ENCODE data around the gene LMAN2. TPM values are rescaled to one million over a fixed set of nuclear protein-coding genes. Genes with fewer than 3 reads are reported as not detected.

Gene LMAN2
- total and polyA plus RNA-seq, 7 experiments from 2014 or later: 71.8 to 202 (median 102) TPM

DNA sequence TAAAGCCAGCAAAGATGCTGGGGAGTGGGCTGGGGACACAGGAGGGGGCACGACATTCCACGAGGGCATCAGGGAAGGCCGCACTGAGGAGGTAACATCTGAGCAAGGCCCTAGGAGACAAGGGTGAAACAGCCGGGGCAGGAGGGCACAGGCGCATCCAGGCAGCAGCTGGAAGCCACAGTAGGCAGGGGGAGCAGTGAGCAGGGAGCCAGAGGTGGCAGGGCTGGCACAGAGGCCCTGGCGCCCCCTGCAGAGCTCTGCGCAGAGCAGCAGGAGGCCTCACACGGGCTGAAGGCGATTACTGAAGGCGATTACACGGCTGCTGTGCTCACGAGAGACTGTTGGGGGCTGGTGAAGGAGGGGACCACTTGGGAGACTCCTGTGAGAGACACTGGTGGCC, 15.4 kb downstream of the LMAN2 start:
- H3K4me3 Mint-ChIP-seq: no peak overlapping the region
- peaks cover 0 to 93% (median 44%) of the 10 kb centered on the region in 3 experiments for H3K36me3 ChIP-seq (ENCODE audit: control insufficient read depth in 2 of 3, insufficient read depth in 3 of 3, low read length in 3 of 3)
- POLR2A ChIA-PET: no interaction called here
- DNase-seq (peak in 1 of 9 donors; percentile 19), ATAC-seq (peak; percentile 71)
- H3K27ac ChIP-seq (ENCODE audit: low read depth, low read length): no peak overlapping the region
- H3K4me3 ChIP-seq (ENCODE audit: low read length): no peak overlapping the region
- H3K36me3 Mint-ChIP-seq: peaks cover 17 to 49% (median 23%) of the 10 kb centered on the region in 5 donors
- H3K27ac Mint-ChIP-seq: peak overlapping the region in 2 of 9 donors; percentile 19 to 68
- peaks cover 8 to 18% (median 12%) of the 10 kb centered on the region in 7 donors for H3K4me1 Mint-ChIP-seq
- no peaks in the 10 kb centered on the region for H3K9me3 ChIP-seq (ENCODE audit: control insufficient read depth in 2 of 3, low read length in 3 of 3)
- CTCF ChIA-PET: interaction anchor here (0.8 kb wide), 1 partner anchor 53 kb away, joined by 3 read pairs; no protein-coding TSS in a partner anchor
- H3K4me1 ChIP-seq (ENCODE audit: control insufficient read depth in 2 of 2, insufficient read depth in 2 of 2, low read length in 2 of 2): no peaks in the 10 kb centered on the region
- intact Hi-C loops (cut with micrococcal nuclease): no loop called here
- H3K9me3 Mint-ChIP-seq: peaks cover 0 to 3% (median 0%) of the 10 kb centered on the region in 11 donors
- H3K27me3 Mint-ChIP-seq: no peaks in the 10 kb centered on the region
- no peaks in the 10 kb centered on the region for H3K27me3 ChIP-seq (ENCODE audit: control insufficient read depth in 2 of 2, insufficient read depth in 2 of 2, low read length in 2 of 2)

DNA sequence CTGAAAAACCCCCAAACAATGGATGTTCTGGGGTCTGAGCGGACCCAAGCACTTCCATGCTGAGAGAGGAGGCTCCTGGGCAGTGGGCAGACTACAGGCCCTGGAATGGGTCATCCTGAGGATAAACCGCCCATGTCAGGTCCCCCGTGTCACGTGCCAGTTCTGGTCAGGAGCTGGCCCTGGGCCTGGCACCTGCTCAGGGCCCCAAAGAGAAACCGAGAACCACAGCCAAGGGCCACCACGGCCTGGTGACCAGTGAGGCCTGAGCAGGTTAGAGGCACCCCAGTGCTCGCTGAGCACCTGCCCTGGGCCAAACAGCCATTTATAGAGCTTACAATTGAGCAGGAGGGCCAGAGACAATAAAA, 15.8 kb downstream of the LMAN2 start:
- Histone ChIP-seq H3K4me1 (ENCODE audit: control insufficient read depth in 2 of 2, insufficient read depth in 2 of 2, low read length in 2 of 2) (no peaks in the 10 kb centered on the region), H3K9me3 (ENCODE audit: control insufficient read depth in 2 of 3, low read length in 3 of 3) (no peaks in the 10 kb centered on the region), H3K27ac (ENCODE audit: low read depth, low read length) (no peak overlapping the region), H3K4me3 (ENCODE audit: low read length) (no peak overlapping the region), H3K36me3 (ENCODE audit: control insufficient read depth in 2 of 3, insufficient read depth in 3 of 3, low read length in 3 of 3) (peaks cover 0 to 98% (median 44%) of the 10 kb centered on the region in 3 experiments), H3K27me3 (ENCODE audit: control insufficient read depth in 2 of 2, insufficient read depth in 2 of 2, low read length in 2 of 2) (no peaks in the 10 kb centered on the region)
- H3K36me3 Mint-ChIP-seq: peaks cover 18 to 51% (median 24%) of the 10 kb centered on the region in 5 donors
- ChIA-PET CTCF (interaction anchor here (0.8 kb wide), 1 partner anchor 54 kb away, joined by 3 read pairs; no protein-coding TSS in a partner anchor), POLR2A (no interaction called here)
- H3K4me3 Mint-ChIP-seq: no peak overlapping the region
- intact Hi-C loops (cut with micrococcal nuclease): no loop called here
- H3K27ac Mint-ChIP-seq: peak overlapping the region in 1 of 9 donors; percentile 68
- peaks cover 9 to 20% (median 12%) of the 10 kb centered on the region in 7 donors for H3K4me1 Mint-ChIP-seq
- H3K27me3 Mint-ChIP-seq: no peaks in the 10 kb centered on the region
- peaks cover 0 to 3% (median 0%) of the 10 kb centered on the region in 11 donors for H3K9me3 Mint-ChIP-seq
- DNase-seq: no peak
- ATAC-seq: no peak

GRCh38 chr5:177334781-177335700, 16.4 kb downstream of the LMAN2 start:
- DNase-seq (no peak), ATAC-seq (no peak)
- Mint-ChIP-seq H3K4me3 (no peak overlapping the region), H3K4me1 (peaks cover 8 to 26% (median 13%) of the 10 kb centered on the region in 7 donors), H3K36me3 (peaks cover 23 to 55% (median 26%) of the 10 kb centered on the region in 5 donors), H3K27me3 (no peaks in the 10 kb centered on the region), H3K27ac (no peak overlapping the region), H3K9me3 (peaks cover 0 to 3% (median 0%) of the 10 kb centered on the region in 11 donors)
- Histone ChIP-seq H3K4me3 (ENCODE audit: low read length) (no peak overlapping the region), H3K4me1 (ENCODE audit: control insufficient read depth in 2 of 2, insufficient read depth in 2 of 2, low read length in 2 of 2) (no peaks in the 10 kb centered on the region), H3K9me3 (ENCODE audit: control insufficient read depth in 2 of 3, low read length in 3 of 3) (no peaks in the 10 kb centered on the region), H3K27me3 (ENCODE audit: control insufficient read depth in 2 of 2, insufficient read depth in 2 of 2, low read length in 2 of 2) (no peaks in the 10 kb centered on the region), H3K27ac (ENCODE audit: low read depth, low read length) (no peak overlapping the region), H3K36me3 (ENCODE audit: control insufficient read depth in 2 of 3, insufficient read depth in 3 of 3, low read length in 3 of 3) (peaks cover 0 to 100% (median 44%) of the 10 kb centered on the region in 3 experiments)
- CTCF ChIA-PET: no interaction called here
- POLR2A ChIA-PET: no interaction called here
- intact Hi-C loops (cut with micrococcal nuclease): no loop called here

GRCh38 chr5:177334155-177334551, 17.3 kb downstream of the LMAN2 start:
- CTCF ChIA-PET: no interaction called here

DNA sequence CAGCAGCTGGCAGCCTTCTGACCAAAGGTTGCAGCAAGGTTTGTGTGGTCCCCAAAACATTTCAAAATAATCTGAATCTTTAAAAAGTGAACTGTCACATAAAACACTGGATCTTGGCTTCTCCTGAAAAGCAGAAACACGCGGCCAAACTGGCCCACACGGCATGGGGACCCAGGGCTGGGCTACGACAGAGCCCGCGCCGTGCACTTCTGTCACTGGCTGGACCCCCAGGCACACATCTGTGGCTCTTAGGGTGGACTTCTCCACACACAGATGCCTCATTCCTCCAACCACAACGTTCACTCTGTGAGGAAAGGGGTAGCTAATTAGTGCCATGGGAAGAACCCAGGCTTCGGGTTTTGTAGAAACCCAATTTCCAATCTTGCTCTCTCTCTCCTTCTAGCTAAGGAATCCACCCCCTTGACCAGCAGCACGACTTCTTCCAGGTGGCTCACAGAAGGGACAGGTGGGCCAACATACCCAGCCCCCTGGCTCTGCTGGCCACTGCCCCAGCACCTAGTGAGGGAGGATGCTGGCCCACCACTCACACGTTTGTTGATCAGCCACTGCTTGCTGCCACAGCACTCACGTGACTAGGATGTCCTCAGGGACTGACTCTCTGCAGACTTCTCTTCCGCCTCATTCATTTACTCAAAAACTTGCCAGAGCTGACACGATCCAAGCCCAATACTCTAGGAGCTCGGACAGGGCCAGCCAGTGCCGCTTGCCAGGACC, 17.9 kb downstream of the LMAN2 start:
- no peaks in the 10 kb centered on the region for H3K9me3 Mint-ChIP-seq
- H3K4me3 Mint-ChIP-seq: no peak overlapping the region
- peak overlapping the region in 2 of 9 donors; percentile 15 to 64 for H3K27ac Mint-ChIP-seq
- Histone ChIP-seq H3K4me3 (ENCODE audit: low read length) (no peak overlapping the region), H3K27ac (ENCODE audit: low read depth, low read length) (no peak overlapping the region), H3K9me3 (ENCODE audit: control insufficient read depth in 2 of 3, low read length in 3 of 3) (no peaks in the 10 kb centered on the region), H3K36me3 (ENCODE audit: control insufficient read depth in 2 of 3, insufficient read depth in 3 of 3, low read length in 3 of 3) (peaks cover 0 to 94% (median 49%) of the 10 kb centered on the region in 3 experiments), H3K27me3 (ENCODE audit: control insufficient read depth in 2 of 2, insufficient read depth in 2 of 2, low read length in 2 of 2) (no peaks in the 10 kb centered on the region), H3K4me1 (ENCODE audit: control insufficient read depth in 2 of 2, insufficient read depth in 2 of 2, low read length in 2 of 2) (no peaks in the 10 kb centered on the region)
- DNase-seq: no peak
- peaks cover 16 to 54% (median 18%) of the 10 kb centered on the region in 5 donors for H3K36me3 Mint-ChIP-seq
- POLR2A ChIA-PET: no interaction called here
- no peaks in the 10 kb centered on the region for H3K27me3 Mint-ChIP-seq
- intact Hi-C loops (cut with micrococcal nuclease): no loop called here
- no peak for ATAC-seq
- peaks cover 0 to 25% (median 4%) of the 10 kb centered on the region in 7 donors for H3K4me1 Mint-ChIP-seq
- CTCF ChIA-PET: no interaction called here

More at GRCh38 chr5:177334155-177334551, 17.3 kb downstream of the LMAN2 start:
- no peak overlapping the region for H3K4me3 ChIP-seq (ENCODE audit: low read length)
- Mint-ChIP-seq H3K36me3 (peaks cover 16 to 54% (median 18%) of the 10 kb centered on the region in 5 donors), H3K27me3 (no peaks in the 10 kb centered on the region), H3K4me3 (no peak overlapping the region), H3K27ac (no peak overlapping the region), H3K4me1 (peaks cover 0 to 27% (median 4%) of the 10 kb centered on the region in 7 donors), H3K9me3 (no peaks in the 10 kb centered on the region)
- H3K4me1 ChIP-seq (ENCODE audit: control insufficient read depth in 2 of 2, insufficient read depth in 2 of 2, low read length in 2 of 2): no peaks in the 10 kb centered on the region
- no peaks in the 10 kb centered on the region for H3K9me3 ChIP-seq (ENCODE audit: control insufficient read depth in 2 of 3, low read length in 3 of 3)
- no peak overlapping the region for H3K27ac ChIP-seq (ENCODE audit: low read depth, low read length)
- peaks cover 0 to 100% (median 49%) of the 10 kb centered on the region in 3 experiments for H3K36me3 ChIP-seq (ENCODE audit: control insufficient read depth in 2 of 3, insufficient read depth in 3 of 3, low read length in 3 of 3)
- POLR2A ChIA-PET: no interaction called here
- ATAC-seq (no peak), DNase-seq (no peak)
- intact Hi-C loops (cut with micrococcal nuclease): no loop called here
- no peaks in the 10 kb centered on the region for H3K27me3 ChIP-seq (ENCODE audit: control insufficient read depth in 2 of 2, insufficient read depth in 2 of 2, low read length in 2 of 2)

GRCh38 chr5:177332896-177333260, 18.6 kb downstream of the LMAN2 start:
- Histone ChIP-seq H3K27ac (ENCODE audit: low read depth, low read length) (no peak overlapping the region), H3K27me3 (ENCODE audit: control insufficient read depth in 2 of 2, insufficient read depth in 2 of 2, low read length in 2 of 2) (no peaks in the 10 kb centered on the region), H3K4me3 (ENCODE audit: low read length) (no peak overlapping the region), H3K4me1 (ENCODE audit: control insufficient read depth in 2 of 2, insufficient read depth in 2 of 2, low read length in 2 of 2) (no peaks in the 10 kb centered on the region), H3K9me3 (ENCODE audit: control insufficient read depth in 2 of 3, low read length in 3 of 3) (no peaks in the 10 kb centered on the region), H3K36me3 (ENCODE audit: control insufficient read depth in 2 of 3, insufficient read depth in 3 of 3, low read length in 3 of 3) (peaks cover 0 to 87% (median 46%) of the 10 kb centered on the region in 3 experiments)
- H3K4me3 Mint-ChIP-seq: no peak overlapping the region
- H3K27ac Mint-ChIP-seq: no peak overlapping the region
- no peaks in the 10 kb centered on the region for H3K27me3 Mint-ChIP-seq
- H3K36me3 Mint-ChIP-seq: peaks cover 16 to 54% (median 18%) of the 10 kb centered on the region in 5 donors
- intact Hi-C loops (cut with micrococcal nuclease): no loop called here
- no peak for DNase-seq
- POLR2A ChIA-PET: interaction anchor here (1.8 kb wide), 1 partner anchor 11 kb away, joined by 4 read pairs; no protein-coding TSS in a partner anchor
- no peaks in the 10 kb centered on the region for H3K9me3 Mint-ChIP-seq
- ATAC-seq: no peak
- CTCF ChIA-PET: interaction anchor here (0.6 kb wide), 1 partner anchor 122 kb away, joined by 3 read pairs; no protein-coding TSS in a partner anchor
- peaks cover 0 to 25% (median 4%) of the 10 kb centered on the region in 7 donors for H3K4me1 Mint-ChIP-seq
